K562 (cell line): ENCODE measurements around the gene QRICH1.

ENCODE experiments used
- AFF4 ChIP-seq: sonication (generic); formaldehyde crosslinking; IDR thresholded peaks from 2 replicates; pipeline ENCODE4 v1.8.0; 2023; ENCODE audit warnings: mild to moderate bottlenecking, missing genetic modification reagents
- ARID2 ChIP-seq: fragments of 450-650 bp; IDR thresholded peaks from 2 replicates; pipeline ENCODE4 v1.6.1; 2017; ENCODE audit warnings: antibody characterized with exemption, mild to moderate bottlenecking
- BCLAF1 ChIP-seq, 2 experiments: fragments of 450-650 bp in 1 of 2; IDR thresholded peaks; 2 replicates each; pipeline ENCODE4 v1.6.1; 2011 to 2017; ENCODE audit warnings: low read depth in 2 of 2, antibody characterized with exemption in 1 of 2, borderline replicate concordance in 1 of 2, low read length in 1 of 2, mild to moderate bottlenecking in 1 of 2, mixed read lengths in 1 of 2; ENCODE audit not compliant: control insufficient read depth in 1 of 2
- BHLHE40 ChIP-seq: IDR thresholded peaks from 2 replicates; pipeline ENCODE4 v1.6.1; 2011; ENCODE audit warnings: low read length, improper control_type of control experiment
- CBX8 ChIP-seq: fragments of 200-600 bp; sonication (generic); IDR thresholded peaks from 2 replicates; pipeline ENCODE4 v1.6.1; 2012; ENCODE audit warnings: borderline replicate concordance, mixed run types, low read depth, mild to moderate bottlenecking, moderate library complexity, mixed read lengths, low read length, control low read depth, inconsistent platforms; ENCODE audit not compliant: poor library complexity, severe bottlenecking; ENCODE audit errors: extremely low read depth
- CTCF ChIP-seq, 3 experiments: IDR thresholded peaks in 2 of 3; conservative IDR thresholded peaks in 1 of 3; 2 replicates each; pipeline ENCODE4 v1.5.1; 2011 to 2012; ENCODE audit warnings: low read length in 3 of 3, mild to moderate bottlenecking in 3 of 3, control low read depth in 2 of 3, improper control_type of control experiment in 1 of 3, inconsistent platforms in 1 of 3, low read depth in 1 of 3, mixed read lengths in 1 of 3, moderate library complexity in 1 of 3; ENCODE audit not compliant: insufficient read depth in 2 of 3
- HDAC2 ChIP-seq: fragments of 450-650 bp; IDR thresholded peaks from 2 replicates; pipeline ENCODE4 v1.6.1; 2016; ENCODE audit warnings: mild to moderate bottlenecking
- MAFG ChIP-seq: fragments of 450-650 bp; conservative IDR thresholded peaks from 2 replicates; pipeline ENCODE4 v1.6.1; 2016; ENCODE audit warnings: missing genetic modification characterization, missing compliant biosample characterization
- POLR2A ChIP-seq: fragments of 450-650 bp; conservative IDR thresholded peaks from 2 replicates; pipeline ENCODE4 v1.6.1; 2016
- POLR2AphosphoS5 ChIP-seq: IDR thresholded peaks from 2 replicates; pipeline ENCODE4 v1.6.1; 2011; ENCODE audit warnings: mild to moderate bottlenecking, low read depth, low read length, moderate library complexity; ENCODE audit not compliant: control insufficient read depth, insufficient read depth

GRCh38 chr3:49001155-49001554, 92.7 kb downstream of the QRICH1 start:
- TF ChIP-seq CTCF (IDR thresholded peaks at IDR 0.05 in 2 of 3, conservative IDR thresholded peaks at IDR 0.05 in 1 of 3; ENCODE audit: insufficient read depth in 2 of 3, low read depth in 1 of 3, low read length in 3 of 3) (peak in 1 of 3 experiments; percentile 10; a peak in 1 of 6 replicates), MAFG (tag) (no peak), POLR2A (no peak), AFF4 (CRISPR knock-in tag) (no peak), ARID2 (no peak), POLR2AphosphoS5 (no peak), CBX8 (no peak), BHLHE40 (no peak), HDAC2 (no peak), BCLAF1 (IDR thresholded peaks at IDR 0.05; ENCODE audit: borderline replicate concordance in 1 of 2, control insufficient read depth in 1 of 2, low read depth in 2 of 2, low read length in 1 of 2) (no peak)
